Measurements from ENCODE around the gene IFT74.

The IFT74 gene

GRCh38 chr9:27022920-27023319 lies 66.7 kb downstream of the IFT74 start:
- Mint-ChIP-seq H3K27ac (no peak overlapping the region), H3K4me1 (ENCODE audit: low read depth) (no peaks in the 10 kb centered on the region), H3K27me3 (ENCODE audit: low read depth) (no peaks in the 10 kb centered on the region), H3K4me3 (no peak overlapping the region), H3K9me3 (no peaks in the 10 kb centered on the region), H3K36me3 (ENCODE audit: low read depth) (peaks cover 10% of the 10 kb centered on the region)

GRCh38 chr9:27029186-27029585 lies 73.0 kb downstream of the IFT74 start:
- Mint-ChIP-seq H3K27ac (no peak overlapping the region), H3K4me1 (ENCODE audit: low read depth) (no peaks in the 10 kb centered on the region), H3K36me3 (ENCODE audit: low read depth) (peaks cover 5% of the 10 kb centered on the region), H3K4me3 (no peak overlapping the region), H3K27me3 (ENCODE audit: low read depth) (no peaks in the 10 kb centered on the region), H3K9me3 (no peaks in the 10 kb centered on the region)

GRCh38 chr9:27033815-27034403 lies 77.7 kb downstream of the IFT74 start:
- Mint-ChIP-seq H3K4me1 (ENCODE audit: low read depth) (no peaks in the 10 kb centered on the region), H3K9me3 (no peaks in the 10 kb centered on the region), H3K27me3 (ENCODE audit: low read depth) (no peaks in the 10 kb centered on the region), H3K4me3 (no peak overlapping the region), H3K36me3 (ENCODE audit: low read depth) (no peaks in the 10 kb centered on the region), H3K27ac (no peak overlapping the region)

GRCh38 chr9:27037499-27037898 lies 81.3 kb downstream of the IFT74 start:
- H3K9me3 Mint-ChIP-seq = no peaks in the 10 kb centered on the region
- H3K27me3 Mint-ChIP-seq (ENCODE audit: low read depth) = no peaks in the 10 kb centered on the region
- no peak overlapping the region for H3K27ac Mint-ChIP-seq
- H3K4me1 Mint-ChIP-seq (ENCODE audit: low read depth) = no peaks in the 10 kb centered on the region
- H3K36me3 Mint-ChIP-seq (ENCODE audit: low read depth) = no peaks in the 10 kb centered on the region
- no peak overlapping the region for H3K4me3 Mint-ChIP-seq

GRCh38 chr9:27041746-27042145 lies 85.5 kb downstream of the IFT74 start:
- no peaks in the 10 kb centered on the region for H3K9me3 Mint-ChIP-seq
- no peaks in the 10 kb centered on the region for H3K36me3 Mint-ChIP-seq (ENCODE audit: low read depth)
- no peaks in the 10 kb centered on the region for H3K4me1 Mint-ChIP-seq (ENCODE audit: low read depth)
- no peak overlapping the region for H3K27ac Mint-ChIP-seq
- no peaks in the 10 kb centered on the region for H3K27me3 Mint-ChIP-seq (ENCODE audit: low read depth)
- H3K4me3 Mint-ChIP-seq = no peak overlapping the region

- no peaks in the 10 kb centered on the region for H3K4me1 Mint-ChIP-seq (ENCODE audit: low read depth)
- no peaks in the 10 kb centered on the region for H3K36me3 Mint-ChIP-seq (ENCODE audit: low read depth)
- H3K4me3 Mint-ChIP-seq = no peak overlapping the region
- no peaks in the 10 kb centered on the region for H3K27me3 Mint-ChIP-seq (ENCODE audit: low read depth)
- no peak overlapping the region for H3K27ac Mint-ChIP-seq
- no peaks in the 10 kb centered on the region for H3K9me3 Mint-ChIP-seq
Measured at GRCh38 chr9:27042476-27042875, 86.3 kb downstream of the IFT74 start.

GRCh38 chr9:27043176-27043575 lies 87.0 kb downstream of the IFT74 start:
- Mint-ChIP-seq H3K4me1 (ENCODE audit: low read depth) (no peaks in the 10 kb centered on the region), H3K36me3 (ENCODE audit: low read depth) (no peaks in the 10 kb centered on the region), H3K27ac (no peak overlapping the region), H3K9me3 (no peaks in the 10 kb centered on the region), H3K27me3 (ENCODE audit: low read depth) (no peaks in the 10 kb centered on the region), H3K4me3 (no peak overlapping the region)

GRCh38 chr9:27047136-27047535 lies 90.9 kb downstream of the IFT74 start:
- H3K27me3 Mint-ChIP-seq (ENCODE audit: low read depth) = no peaks in the 10 kb centered on the region

GRCh38 chr9:27053369-27054022 lies 97.3 kb downstream of the IFT74 start:
- Mint-ChIP-seq H3K4me3 (no peak overlapping the region), H3K36me3 (ENCODE audit: low read depth) (no peaks in the 10 kb centered on the region), H3K4me1 (ENCODE audit: low read depth) (no peaks in the 10 kb centered on the region), H3K9me3 (no peaks in the 10 kb centered on the region), H3K27me3 (ENCODE audit: low read depth) (no peaks in the 10 kb centered on the region), H3K27ac (no peak overlapping the region)

More at GRCh38 chr9:27047136-27047535, 90.9 kb downstream of the IFT74 start:
- H3K4me3 Mint-ChIP-seq = no peak overlapping the region
- H3K27ac Mint-ChIP-seq = no peak overlapping the region
- H3K36me3 Mint-ChIP-seq (ENCODE audit: low read depth) = no peaks in the 10 kb centered on the region
- H3K9me3 Mint-ChIP-seq = no peaks in the 10 kb centered on the region
- H3K4me1 Mint-ChIP-seq (ENCODE audit: low read depth) = no peaks in the 10 kb centered on the region

- no peaks in the 10 kb centered on the region for H3K4me1 Mint-ChIP-seq (ENCODE audit: low read depth)
- H3K27ac Mint-ChIP-seq = no peak overlapping the region
- no peak overlapping the region for H3K4me3 Mint-ChIP-seq
- no peaks in the 10 kb centered on the region for H3K27me3 Mint-ChIP-seq (ENCODE audit: low read depth)
- H3K9me3 Mint-ChIP-seq = no peaks in the 10 kb centered on the region
- H3K36me3 Mint-ChIP-seq (ENCODE audit: low read depth) = no peaks in the 10 kb centered on the region
Measured at GRCh38 chr9:27054125-27054524, 97.9 kb downstream of the IFT74 start.

GRCh38 chr9:27054841-27055240 lies 98.6 kb downstream of the IFT74 start:
- Mint-ChIP-seq H3K9me3 (no peaks in the 10 kb centered on the region), H3K27me3 (ENCODE audit: low read depth) (no peaks in the 10 kb centered on the region), H3K4me3 (no peak overlapping the region), H3K4me1 (ENCODE audit: low read depth) (no peaks in the 10 kb centered on the region), H3K36me3 (ENCODE audit: low read depth) (no peaks in the 10 kb centered on the region), H3K27ac (no peak overlapping the region)

GRCh38 chr9:27059412-27059811 lies 103.2 kb downstream of the IFT74 start:
- Mint-ChIP-seq H3K27ac (no peak overlapping the region), H3K36me3 (ENCODE audit: low read depth) (no peaks in the 10 kb centered on the region), H3K4me3 (no peak overlapping the region), H3K4me1 (ENCODE audit: low read depth) (no peaks in the 10 kb centered on the region), H3K27me3 (ENCODE audit: low read depth) (no peaks in the 10 kb centered on the region), H3K9me3 (no peaks in the 10 kb centered on the region)

GRCh38 chr9:27059907-27060306 lies 103.7 kb downstream of the IFT74 start:
- Mint-ChIP-seq H3K27me3 (ENCODE audit: low read depth) (no peaks in the 10 kb centered on the region), H3K9me3 (no peaks in the 10 kb centered on the region), H3K4me3 (no peak overlapping the region), H3K4me1 (ENCODE audit: low read depth) (no peaks in the 10 kb centered on the region), H3K27ac (no peak overlapping the region), H3K36me3 (ENCODE audit: low read depth) (no peaks in the 10 kb centered on the region)

GRCh38 chr9:27065288-27065687 lies 109.1 kb downstream of the IFT74 start:
- no peak overlapping the region for H3K27ac Mint-ChIP-seq
- H3K4me3 Mint-ChIP-seq = no peak overlapping the region
- no peaks in the 10 kb centered on the region for H3K9me3 Mint-ChIP-seq
- no peaks in the 10 kb centered on the region for H3K36me3 Mint-ChIP-seq (ENCODE audit: low read depth)
- H3K27me3 Mint-ChIP-seq (ENCODE audit: low read depth) = no peaks in the 10 kb centered on the region
- H3K4me1 Mint-ChIP-seq (ENCODE audit: low read depth) = no peaks in the 10 kb centered on the region

- Mint-ChIP-seq H3K27ac (no peak overlapping the region), H3K36me3 (ENCODE audit: low read depth) (no peaks in the 10 kb centered on the region), H3K9me3 (no peaks in the 10 kb centered on the region), H3K4me3 (no peak overlapping the region), H3K4me1 (ENCODE audit: low read depth) (peaks cover 2% of the 10 kb centered on the region), H3K27me3 (ENCODE audit: low read depth) (no peaks in the 10 kb centered on the region)
Measured at GRCh38 chr9:27073841-27074728, 117.9 kb downstream of the IFT74 start.
